Ishikawa (cell line): ENCODE measurements around the gene TPGS2.
A peak's percentile ranks its signal among the peaks of the same experiment; 100 is the strongest.

ENCODE experiments used
- CEBPB ChIP-seq: IDR thresholded peaks from 2 replicates; pipeline ENCODE4 v1.6.1; 2012
- EGR1 ChIP-seq: IDR thresholded peaks from 2 replicates; pipeline ENCODE4 v1.6.1; 2012
- EP300 ChIP-seq: IDR thresholded peaks from 2 replicates; pipeline ENCODE4 v1.6.1; 2012; ENCODE audit warnings: borderline replicate concordance
- RAD21 ChIP-seq: IDR thresholded peaks from 2 replicates; pipeline ENCODE4 v1.6.1; 2012; ENCODE audit warnings: low read depth
- REST ChIP-seq: IDR thresholded peaks from 2 replicates; pipeline ENCODE4 v1.6.1; 2012; ENCODE audit warnings: low read depth, mild to moderate bottlenecking
- TAF1 ChIP-seq: IDR thresholded peaks from 2 replicates; pipeline ENCODE4 v1.6.1; 2012; ENCODE audit warnings: low read depth, mild to moderate bottlenecking
- YY1 ChIP-seq: IDR thresholded peaks from 2 replicates; pipeline ENCODE4 v1.6.1; 2012; ENCODE audit warnings: low read depth
- ZBTB7A ChIP-seq: IDR thresholded peaks from 2 replicates; pipeline ENCODE4 v1.6.1; 2012; ENCODE audit warnings: low read depth

- no peak for TF ChIP-seq EGR1
- no peak for TF ChIP-seq YY1
- TF ChIP-seq EP300: no peak
- peak; percentile 64 for TF ChIP-seq CEBPB
- TF ChIP-seq ZBTB7A: no peak
- TF ChIP-seq TAF1: no peak
- TF ChIP-seq REST: no peak
- TF ChIP-seq RAD21: no peak
Measured at GRCh38 chr18:36843199-36843598, 14.4 kb upstream of the TPGS2 start.
